ENCODE data around the gene KDM3B.

Gene KDM3B

GRCh38 chr5:138444774-138445546 lies 92.5 kb downstream of the KDM3B start:
- ATAC-seq = no peak
- TF ChIP-seq OSR1 (CRISPR knock-in tag; IDR thresholded peaks at IDR 0.05) (no peak), ZNF70 (CRISPR knock-in tag; IDR thresholded peaks at IDR 0.05) (no peak), ZNF565 (CRISPR knock-in tag; conservative IDR thresholded peaks at IDR 0.05; ENCODE audit: low read depth) (no peak), PPARA (CRISPR knock-in tag; IDR thresholded peaks at IDR 0.05; ENCODE audit: borderline replicate concordance) (no peak), GLIS3 (CRISPR knock-in tag; IDR thresholded peaks at IDR 0.05) (no peak), TOX (CRISPR knock-in tag; IDR thresholded peaks at IDR 0.05; ENCODE audit: borderline replicate concordance) (no peak)

GRCh38 chr5:138445547-138446271 lies 93.2 kb downstream of the KDM3B start:
- TF ChIP-seq CSDC2 (CRISPR knock-in tag; IDR thresholded peaks at IDR 0.05) = no peak
- TF ChIP-seq OSR1 (CRISPR knock-in tag; IDR thresholded peaks at IDR 0.05) = no peak
- no peak for TF ChIP-seq ZNF8 (CRISPR knock-in tag; IDR thresholded peaks at IDR 0.05)
- TF ChIP-seq TCF4 (CRISPR knock-in tag; IDR thresholded peaks at IDR 0.05; ENCODE audit: borderline replicate concordance) = no peak
- no peak for TF ChIP-seq TSHZ2 (CRISPR knock-in tag; IDR thresholded peaks at IDR 0.05)
- no peak for TF ChIP-seq SNAI2 (CRISPR knock-in tag; IDR thresholded peaks at IDR 0.05)
- TF ChIP-seq ESRRG (CRISPR knock-in tag; IDR thresholded peaks at IDR 0.05) = no peak
- TF ChIP-seq ISL1 (CRISPR knock-in tag; IDR thresholded peaks at IDR 0.05) = no peak
- TF ChIP-seq ZNF565 (CRISPR knock-in tag; conservative IDR thresholded peaks at IDR 0.05; ENCODE audit: low read depth) = no peak
- no peak for TF ChIP-seq PATZ1 (CRISPR knock-in tag; IDR thresholded peaks at IDR 0.05; ENCODE audit: borderline replicate concordance)
- ATAC-seq = no peak

- TF ChIP-seq ISL1 (CRISPR knock-in tag; IDR thresholded peaks at IDR 0.05) (no peak), ZC3H10 (CRISPR knock-in tag; IDR thresholded peaks at IDR 0.05) (no peak), PATZ1 (CRISPR knock-in tag; IDR thresholded peaks at IDR 0.05; ENCODE audit: borderline replicate concordance) (no peak), PPARA (CRISPR knock-in tag; IDR thresholded peaks at IDR 0.05; ENCODE audit: borderline replicate concordance) (no peak), TSHZ2 (CRISPR knock-in tag; IDR thresholded peaks at IDR 0.05) (no peak), TCF4 (CRISPR knock-in tag; IDR thresholded peaks at IDR 0.05; ENCODE audit: borderline replicate concordance) (no peak), ESRRG (CRISPR knock-in tag; IDR thresholded peaks at IDR 0.05) (no peak), ARNTL (CRISPR knock-in tag; IDR thresholded peaks at IDR 0.05; ENCODE audit: borderline replicate concordance, low read depth) (no peak), SNAI2 (CRISPR knock-in tag; IDR thresholded peaks at IDR 0.05) (no peak), ZNF8 (CRISPR knock-in tag; IDR thresholded peaks at IDR 0.05) (no peak), CSRNP3 (CRISPR knock-in tag; IDR thresholded peaks at IDR 0.05) (no peak), BACH2 (CRISPR knock-in tag; IDR thresholded peaks at IDR 0.05; ENCODE audit: borderline replicate concordance) (no peak), RARB (CRISPR knock-in tag; IDR thresholded peaks at IDR 0.05) (no peak), POU6F1 (CRISPR knock-in tag; IDR thresholded peaks at IDR 0.05; ENCODE audit: borderline replicate concordance, low read depth) (no peak), CSDC2 (CRISPR knock-in tag; IDR thresholded peaks at IDR 0.05) (no peak), OSR1 (CRISPR knock-in tag; IDR thresholded peaks at IDR 0.05) (no peak), CREB5 (CRISPR knock-in tag; IDR thresholded peaks at IDR 0.05; ENCODE audit: low read depth) (no peak)
- ATAC-seq = no peak
Observed at GRCh38 chr5:138448070-138448469, 95.6 kb downstream of the KDM3B start.

All from SK-N-SH treated with all-trans-retinoic acid at 6 μM for 48 hours (cell line).